GM23248 (cell line): ENCODE measurements around the gene PSME3IP1.

ENCODE experiments used
- EZH2 ChIP-seq: fragments of 200-600 bp; sonication (generic); IDR thresholded peaks from 2 replicates; pipeline ENCODE4 v1.6.1; 2018; ENCODE audit warnings: antibody characterized with exemption, mild to moderate bottlenecking; ENCODE audit not compliant: insufficient read depth, poor library complexity, severe bottlenecking
- EZH2phosphoT487 ChIP-seq: fragments of 200-600 bp; sonication (generic); IDR thresholded peaks from 2 replicates; pipeline ENCODE4 v1.6.1; 2018; ENCODE audit warnings: antibody characterized with exemption, moderate library complexity, mild to moderate bottlenecking, low read depth; ENCODE audit not compliant: insufficient read depth

DNA sequence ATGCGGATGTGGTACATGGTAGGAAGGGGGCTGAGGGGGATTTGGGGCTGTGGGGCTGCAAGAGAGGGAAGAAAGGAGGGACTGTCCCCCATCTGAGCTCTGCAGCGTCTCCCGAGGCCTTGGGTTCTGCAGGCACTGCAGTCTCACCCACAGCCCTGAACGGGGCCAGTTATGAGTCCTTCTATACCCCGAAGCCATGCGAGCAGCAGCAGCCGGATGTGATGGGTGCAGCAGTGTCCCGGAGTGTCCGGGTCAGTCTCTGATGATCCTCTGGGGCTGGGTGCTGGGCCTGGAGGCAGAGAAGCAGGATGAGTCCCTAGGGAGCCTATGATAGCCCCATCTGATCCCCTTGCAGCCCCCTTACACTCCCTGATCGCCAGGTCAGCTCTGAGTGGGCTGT lies 52.0 kb downstream of the PSME3IP1 start:
- TF ChIP-seq EZH2 (no peak), EZH2phosphoT487 (no peak)
